Caco-2 (cell line): ENCODE data around the gene FIGNL1. TPM values are rescaled to one million over a fixed set of nuclear protein-coding genes. Genes with fewer than 3 reads are reported as not detected.

ENCODE experiments used
- BruUV-seq: library from RNA; stranded (reverse); fragments of 400-500 nt; replicated peaks from 2 replicates; lab custom pipeline; 2021; lab: Mats Ljungman, UMichigan
- CTCF ChIA-PET: fragments of 300-600 bp; sonication (Branson Sonifier 250); formaldehyde crosslinking; loops from one replicate; lab custom pipeline; 2022; ENCODE audit warnings: antibody characterized with exemption; lab: Charles Lee
- POLR2A ChIA-PET: fragments of 300-600 bp; sonication (Branson Sonifier 250); formaldehyde crosslinking; loops from one replicate; lab custom pipeline; 2022; ENCODE audit warnings: antibody characterized with exemption; lab: Charles Lee
- DNase-seq, 2 experiments: peaks; one replicate each; pipeline versions ENCODE4 v3.0.0 to v3.0.0-alpha.2; 2020 to 2022
- H3K27me3 ChIP-seq: replicated peaks from 2 replicates; pipeline ENCODE4 v1.6.0; 2011; ENCODE audit warnings: low read length; ENCODE audit not compliant: control insufficient read depth, insufficient read depth
- H3K36me3 ChIP-seq: 2 replicates; pipeline ENCODE4 v1.5.1; 2011; ENCODE audit warnings: low read length; ENCODE audit not compliant: control insufficient read depth, insufficient read depth
- H3K4me1 ChIP-seq: fragments of 250-450 bp; sonication (Bioruptor Pico); 2 replicates; pipeline ENCODE4 v1.5.1; 2020; ENCODE audit warnings: mild to moderate bottlenecking
- H3K4me3 ChIP-seq: 2 replicates; pipeline ENCODE4 v1.5.1; 2011; ENCODE audit warnings: low read depth, mild to moderate bottlenecking, control low read depth, low read length
- H3K9me3 ChIP-seq: fragments of 250-450 bp; sonication (Bioruptor Pico); 2 replicates; pipeline ENCODE4 v1.5.1; 2020; ENCODE audit warnings: mild to moderate bottlenecking, moderate library complexity
- H3K27ac Mint-ChIP-seq: one replicate; pipeline ENCODE4 v1.8.0; 2022; ENCODE audit warnings: mixed read lengths; ENCODE audit not compliant: unreplicated experiment
- H3K27me3 Mint-ChIP-seq: one replicate; pipeline ENCODE4 v1.8.0; 2022; ENCODE audit warnings: mixed read lengths; ENCODE audit not compliant: insufficient read depth, unreplicated experiment
- H3K36me3 Mint-ChIP-seq: one replicate; pipeline ENCODE4 v1.8.0; 2022; ENCODE audit warnings: mild to moderate bottlenecking, mixed read lengths; ENCODE audit not compliant: insufficient read depth, unreplicated experiment
- H3K4me1 Mint-ChIP-seq: one replicate; pipeline ENCODE4 v1.8.0; 2022; ENCODE audit warnings: low read depth, mixed read lengths; ENCODE audit not compliant: unreplicated experiment
- H3K4me3 Mint-ChIP-seq: one replicate; pipeline ENCODE4 v1.8.0; 2022; ENCODE audit warnings: mild to moderate bottlenecking, moderate library complexity, mixed read lengths; ENCODE audit not compliant: unreplicated experiment
- H3K9me3 Mint-ChIP-seq: one replicate; pipeline ENCODE4 v1.8.0; 2022; ENCODE audit warnings: mixed read lengths; ENCODE audit not compliant: unreplicated experiment
- intact Hi-C: fragments of 100-400 bp; cut with micrococcal nuclease; formaldehyde crosslinking; loops from one replicate; pipeline ENCODE4 v1.10.0; 2022; ENCODE audit not compliant: unreplicated experiment
- total RNA-seq: library from RNA; stranded (reverse); gene quantifications from 2 replicates; pipeline ENCODE4 v1.2.3, GENCODE V29; 2022
- TF ChIP-seq, protein P1 (sequence below), 2 experiments: fragments of 200-600 bp in 1 of 2; IDR thresholded peaks; 1 replicate in 1 of 2; 2 replicates in 1 of 2; pipeline versions ENCODE4 v1.5.1 to v1.8.0; 2011 to 2022; ENCODE audit warnings: antibody characterized with exemption in 1 of 2, control low read depth in 1 of 2, inconsistent platforms in 1 of 2, low read depth in 1 of 2, low read length in 1 of 2, mild to moderate bottlenecking in 1 of 2, moderate library complexity in 1 of 2; ENCODE audit not compliant: insufficient read depth in 1 of 2, severe bottlenecking in 1 of 2, unreplicated experiment in 1 of 2

Gene FIGNL1
- total RNA-seq, 1 experiment from 2014 or later, result 47.2 TPM

DNA sequence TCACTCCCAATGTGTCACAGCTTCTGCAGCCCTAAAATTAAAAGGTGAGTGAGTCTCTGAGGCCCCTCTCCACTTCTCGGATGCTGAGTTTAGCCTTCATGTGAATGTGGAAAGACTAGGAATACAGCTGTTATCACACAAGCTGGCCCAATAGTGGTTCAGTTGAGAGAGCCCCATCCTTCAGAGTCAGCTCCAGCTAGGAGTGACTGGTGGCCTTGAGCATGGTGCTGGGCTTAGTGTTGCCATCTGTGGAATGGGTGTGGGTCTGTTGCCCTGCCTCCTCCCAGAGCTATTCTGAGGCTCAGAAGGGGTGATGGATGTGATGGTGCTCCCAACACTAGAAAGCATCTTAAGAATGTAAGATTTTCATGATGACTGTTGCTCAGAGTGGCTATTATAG, 55.8 kb downstream of the FIGNL1 start:
- DNase-seq, result no peak
- Histone ChIP-seq H3K4me3 (no peak overlapping the region), H3K4me1 (no peaks in the 10 kb centered on the region), H3K27me3 (no peaks in the 10 kb centered on the region), H3K36me3 (no peaks in the 10 kb centered on the region), H3K9me3 (no peaks in the 10 kb centered on the region)
- Mint-ChIP-seq H3K4me1 (no peaks in the 10 kb centered on the region), H3K27me3 (peaks cover 35% of the 10 kb centered on the region), H3K4me3 (no peak overlapping the region), H3K36me3 (peaks cover 6% of the 10 kb centered on the region), H3K9me3 (no peaks in the 10 kb centered on the region), H3K27ac (no peak overlapping the region)
- CTCF ChIA-PET, result no interaction called here
- TF ChIP-seq, protein P1, sequence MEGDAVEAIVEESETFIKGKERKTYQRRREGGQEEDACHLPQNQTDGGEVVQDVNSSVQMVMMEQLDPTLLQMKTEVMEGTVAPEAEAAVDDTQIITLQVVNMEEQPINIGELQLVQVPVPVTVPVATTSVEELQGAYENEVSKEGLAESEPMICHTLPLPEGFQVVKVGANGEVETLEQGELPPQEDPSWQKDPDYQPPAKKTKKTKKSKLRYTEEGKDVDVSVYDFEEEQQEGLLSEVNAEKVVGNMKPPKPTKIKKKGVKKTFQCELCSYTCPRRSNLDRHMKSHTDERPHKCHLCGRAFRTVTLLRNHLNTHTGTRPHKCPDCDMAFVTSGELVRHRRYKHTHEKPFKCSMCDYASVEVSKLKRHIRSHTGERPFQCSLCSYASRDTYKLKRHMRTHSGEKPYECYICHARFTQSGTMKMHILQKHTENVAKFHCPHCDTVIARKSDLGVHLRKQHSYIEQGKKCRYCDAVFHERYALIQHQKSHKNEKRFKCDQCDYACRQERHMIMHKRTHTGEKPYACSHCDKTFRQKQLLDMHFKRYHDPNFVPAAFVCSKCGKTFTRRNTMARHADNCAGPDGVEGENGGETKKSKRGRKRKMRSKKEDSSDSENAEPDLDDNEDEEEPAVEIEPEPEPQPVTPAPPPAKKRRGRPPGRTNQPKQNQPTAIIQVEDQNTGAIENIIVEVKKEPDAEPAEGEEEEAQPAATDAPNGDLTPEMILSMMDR (IDR thresholded peaks at IDR 0.05; ENCODE audit: insufficient read depth in 1 of 2, low read depth in 1 of 2, low read length in 1 of 2, severe bottlenecking in 1 of 2, unreplicated experiment in 1 of 2), result no peak
- BruUV-seq, result no TSS peak
- POLR2A ChIA-PET, result no interaction called here
- intact Hi-C loops, result no loop called here

Other genes starting within 250 kb of the FIGNL1 start
- not detected in 2 replicates for gene IKZF1, start 145.6 kb downstream of the FIGNL1 start, total RNA-seq
- 75.9 and 87.0 TPM in 2 replicates for gene DDC, start 115.1 kb upstream of the FIGNL1 start, total RNA-seq